Epidermal melanocyte (primary cell): ENCODE data around the gene PARP3.

Source experiments
- DNase-seq: peaks from one replicate; pipeline ENCODE4 v3.0.0; 2011; ENCODE audit warnings: low spot score; ENCODE audit not compliant: insufficient read length

PARP3 gene

GRCh38 chr3:51966922-51967383, 24.8 kb downstream of the PARP3 start:
- no peak for DNase-seq

GRCh38 chr3:51967384-51968169, 25.4 kb downstream of the PARP3 start, which contains the start of gene PCBP4:
PCBP4 (minus strand) TSS chr3:51967454; CDS start chr3:51961240, 6,214 bp downstream.
- no peak for DNase-seq

- no peak for DNase-seq
Measured at GRCh38 chr3:51968170-51968775, 26.1 kb downstream of the PARP3 start.

- no peak for DNase-seq
Measured at GRCh38 chr3:51968883-51969678, 26.9 kb downstream of the PARP3 start.

GRCh38 chr3:51969841-51970240, 27.7 kb downstream of the PARP3 start:
- no peak for DNase-seq

DNA sequence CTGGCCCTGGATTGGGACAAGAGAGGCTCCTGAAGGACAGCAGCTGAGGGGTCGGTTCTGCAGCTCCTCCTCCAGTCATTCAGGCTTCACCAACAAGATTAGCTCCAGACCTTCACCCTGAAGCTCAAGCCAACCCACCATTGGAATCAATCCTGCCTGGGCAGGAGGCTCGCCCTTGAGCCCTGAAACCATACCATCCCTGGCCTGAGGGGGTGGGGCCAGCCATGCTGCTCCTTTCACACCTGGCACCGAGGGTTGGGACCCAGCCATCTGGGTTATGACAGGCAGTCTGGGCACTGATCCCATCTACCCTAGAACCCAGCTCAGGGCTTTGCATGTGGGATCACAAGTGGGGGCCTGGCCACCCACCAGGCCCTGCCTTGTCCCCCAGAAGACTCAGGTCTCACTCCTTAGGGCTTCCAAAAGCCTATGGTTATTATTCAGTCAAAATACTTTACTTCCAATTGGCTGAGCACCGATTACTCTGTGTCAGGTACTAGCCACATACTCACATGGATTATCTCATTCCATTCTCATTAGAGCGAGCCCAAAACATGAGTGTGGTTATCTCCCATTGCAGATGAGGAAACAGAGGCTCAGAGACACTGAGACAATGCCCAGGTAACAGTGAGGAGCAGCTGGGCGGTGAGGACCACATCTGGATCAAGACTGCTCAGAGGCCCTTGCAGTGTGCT, 28.6 kb downstream of the PARP3 start:
- DNase-seq = no peak

- DNase-seq = no peak
Measured at GRCh38 chr3:51971350-51971749, 29.2 kb downstream of the PARP3 start.

GRCh38 chr3:51974277-51974962, 32.3 kb downstream of the PARP3 start:
- DNase-seq = no peak

GRCh38 chr3:51974963-51975851, 33.0 kb downstream of the PARP3 start, which contains the start of gene ABHD14A:
ABHD14A (plus strand) TSS chr3:51975064; CDS start chr3:51975136, 72 bp downstream.
- peak; percentile 64 for DNase-seq

DNA sequence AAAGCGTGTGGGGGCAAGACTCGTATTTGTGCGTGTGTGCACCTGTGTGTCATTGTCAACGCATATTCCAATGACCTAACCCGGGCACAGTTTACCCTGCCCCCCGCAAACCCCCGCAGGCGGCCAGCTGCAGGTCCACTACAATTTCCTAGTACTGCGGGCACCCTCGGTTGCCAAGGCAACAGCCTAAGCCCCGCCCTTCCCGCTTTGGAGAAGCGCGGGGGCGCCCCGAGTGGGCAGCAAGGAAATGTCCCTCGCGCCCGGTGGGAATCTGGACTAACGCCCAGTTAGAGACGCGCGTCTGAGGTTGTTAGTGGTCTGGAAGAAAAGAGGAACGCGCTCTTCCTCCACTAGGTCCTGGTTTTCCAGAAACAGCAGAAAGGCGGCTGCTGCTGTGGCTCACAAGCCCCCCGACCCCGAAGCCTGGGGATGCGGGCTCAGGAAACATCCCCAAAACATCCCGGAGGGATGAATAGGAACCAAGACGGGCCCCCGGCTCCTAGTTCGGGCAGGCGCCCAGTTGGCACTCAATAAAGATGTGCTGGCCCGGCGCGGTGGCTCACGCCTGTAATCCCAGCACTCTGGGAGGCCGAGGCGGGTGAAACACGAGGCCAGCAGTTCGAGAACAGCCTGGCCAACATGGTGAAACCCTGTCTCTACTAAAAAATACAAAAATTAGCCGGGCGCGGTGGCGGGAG, 33.8 kb downstream of the PARP3 start:
- no peak for DNase-seq

DNA sequence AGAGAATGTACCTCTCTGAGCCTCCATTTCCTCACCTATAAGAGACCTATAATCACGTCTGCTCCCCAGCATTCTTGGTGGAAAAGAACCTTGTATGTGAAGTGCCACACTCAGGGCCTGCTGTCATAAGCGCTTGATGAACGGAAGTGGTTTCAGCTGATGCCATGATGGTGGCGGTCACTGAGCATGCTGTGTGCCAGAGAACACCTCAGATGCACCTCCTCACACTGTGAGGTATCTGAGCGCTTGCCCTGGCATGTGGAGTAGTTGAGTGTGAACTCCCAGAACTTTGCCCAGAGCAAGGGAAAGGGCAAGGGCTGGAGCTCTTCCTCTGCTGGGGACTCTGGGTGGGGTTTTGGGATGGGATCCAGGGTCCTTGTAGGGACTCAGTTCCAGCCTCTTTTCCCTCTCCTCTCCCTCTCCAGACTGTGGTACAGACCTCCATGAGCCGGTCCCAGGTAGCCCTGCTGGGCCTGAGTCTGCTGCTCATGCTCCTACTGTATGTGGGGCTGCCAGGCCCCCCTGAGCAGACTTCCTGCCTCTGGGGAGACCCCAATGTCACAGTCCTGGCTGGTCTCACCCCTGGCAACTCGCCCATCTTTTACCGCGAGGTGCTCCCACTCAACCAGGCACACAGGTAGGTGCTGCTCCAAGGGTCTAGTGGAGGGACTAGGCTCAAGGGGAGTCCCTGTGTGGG, 35.4 kb downstream of the PARP3 start:
- DNase-seq = no peak

DNA sequence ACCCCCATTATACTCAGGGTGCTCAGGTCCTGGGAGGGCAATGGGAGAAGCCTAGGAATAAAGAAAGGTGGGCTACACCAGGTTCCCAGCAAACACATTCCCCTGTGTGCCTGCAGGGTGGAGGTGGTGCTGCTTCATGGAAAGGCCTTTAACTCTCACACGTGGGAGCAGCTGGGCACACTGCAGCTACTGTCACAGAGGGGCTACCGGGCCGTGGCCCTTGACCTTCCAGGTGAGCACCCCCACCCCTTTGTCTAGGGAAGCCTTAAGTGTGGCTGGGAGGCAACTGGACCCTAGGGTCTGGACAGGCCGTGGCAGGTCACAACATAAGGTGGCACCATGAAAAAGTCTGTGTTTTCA, 36.0 kb downstream of the PARP3 start:
- no peak for DNase-seq

- no peak for DNase-seq
Measured at GRCh38 chr3:51980253-51980652, 38.1 kb downstream of the PARP3 start.

- DNase-seq = no peak
Measured at GRCh38 chr3:51982352-51982837, 40.2 kb downstream of the PARP3 start.

DNA sequence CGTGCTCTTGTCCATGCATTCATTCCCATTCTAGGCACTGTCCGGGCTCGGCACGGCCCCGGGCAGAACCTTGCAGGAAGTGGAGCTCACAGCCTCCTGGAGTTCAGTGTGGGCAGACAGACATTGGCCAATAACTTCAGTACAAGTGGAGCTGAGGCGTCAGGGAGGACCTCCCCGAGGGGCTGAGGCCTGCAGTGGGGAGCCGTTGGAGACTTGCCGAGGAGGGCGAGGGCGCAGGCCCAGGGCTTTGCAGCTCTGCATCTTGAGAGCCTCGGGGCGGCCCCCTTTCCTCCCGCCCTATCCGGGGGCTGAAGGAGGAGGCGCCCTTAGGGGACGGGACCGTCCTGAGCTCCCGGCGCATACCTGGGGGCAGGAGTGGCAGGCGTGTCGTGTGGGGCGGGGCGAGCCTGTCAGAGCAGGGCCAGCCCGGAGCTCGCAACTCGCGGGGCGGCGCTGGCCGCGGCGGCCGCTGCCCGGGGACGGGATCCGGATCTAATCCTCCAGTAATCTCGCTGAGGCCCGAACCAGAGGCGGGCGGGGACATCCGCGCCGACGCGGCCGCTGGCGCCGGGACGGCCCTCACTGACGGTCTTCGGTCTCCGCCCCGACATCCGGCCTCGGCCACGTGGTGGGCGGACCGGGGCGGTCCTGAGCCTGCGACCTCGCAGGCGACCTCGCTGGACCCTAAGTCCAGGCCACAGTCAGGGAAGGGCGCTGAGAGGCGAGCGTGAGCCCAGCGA, 40.8 kb downstream of the PARP3 start, which contains the start of gene ACY1:
Gene ACY1, plus strand, starts transcription at position 698 of the 740 bp plus-strand sequence. CDS start 530 bp downstream, outside the sequence.
- DNase-seq = peak; percentile 100

DNA sequence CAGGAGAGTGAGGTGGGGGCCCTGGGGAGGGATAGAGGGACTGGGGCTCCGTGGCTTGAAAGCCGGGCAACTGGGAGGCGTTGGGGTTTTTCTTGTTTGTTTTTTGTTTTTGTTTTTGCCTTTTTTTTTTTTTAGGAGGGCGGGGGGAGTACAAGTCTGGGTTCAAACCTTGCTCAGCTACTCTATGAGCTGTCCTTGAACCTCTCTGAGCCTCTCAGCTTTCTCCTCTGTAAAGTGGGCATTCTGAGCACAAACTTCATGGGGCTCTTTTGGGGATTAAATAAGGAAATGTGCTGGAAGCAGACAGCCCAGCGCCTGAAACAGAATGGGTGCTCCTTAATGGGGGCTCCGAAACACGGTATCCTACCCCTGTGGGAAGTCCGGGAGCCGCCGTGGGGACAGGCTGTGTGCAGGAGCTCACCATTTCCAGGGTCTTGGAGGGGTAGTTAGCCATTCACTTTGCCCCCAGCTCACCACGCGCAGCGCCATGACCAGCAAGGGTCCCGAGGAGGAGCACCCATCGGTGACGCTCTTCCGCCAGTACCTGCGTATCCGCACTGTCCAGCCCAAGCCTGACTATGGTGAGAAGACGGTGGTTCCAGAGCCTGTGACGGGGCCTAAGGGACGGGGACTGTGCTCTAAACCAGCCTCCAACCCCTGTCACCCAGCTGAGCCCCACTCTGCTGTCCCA, 41.6 kb downstream of the PARP3 start:
- DNase-seq = no peak

DNA sequence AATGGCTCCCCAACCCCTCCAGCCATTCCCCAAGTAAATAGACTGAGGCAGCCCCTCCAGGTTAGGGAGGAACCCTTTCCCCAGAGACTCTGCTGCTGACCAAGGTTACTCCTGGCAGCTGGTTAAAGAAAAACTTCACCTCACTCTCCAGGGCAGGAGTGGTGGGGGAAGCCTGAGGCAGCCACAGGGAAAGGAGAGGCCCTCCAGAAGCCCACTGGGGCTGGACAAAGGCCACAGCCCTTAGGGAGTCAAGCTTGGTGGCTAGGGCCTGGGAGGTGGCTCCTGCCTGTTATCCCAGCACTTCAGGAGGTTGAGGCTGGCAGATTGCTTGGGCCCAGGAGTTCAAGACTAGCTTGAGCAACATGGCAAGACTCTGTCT, 42.1 kb downstream of the PARP3 start:
- no peak for DNase-seq
